NB4 (cell line): Measurements from ENCODE around the gene MPPE1.

Experiments
- MAX ChIP-seq: IDR thresholded peaks from 2 replicates; pipeline ENCODE4 v1.6.1; 2011; ENCODE audit warnings: low read depth, low read length
- POLR2A ChIP-seq: IDR thresholded peaks from 2 replicates; pipeline ENCODE4 v1.6.1; 2011; ENCODE audit warnings: mild to moderate bottlenecking; ENCODE audit not compliant: insufficient read length; ENCODE audit errors: extremely low read depth
- TF ChIP-seq, protein P1 (sequence below): IDR thresholded peaks from one replicate; pipeline ENCODE4 v1.5.1; 2012; ENCODE audit warnings: low read depth, low read length

GRCh38 chr18:11953113-11953512 lies 45.0 kb upstream of the MPPE1 start:
- TF ChIP-seq, protein P1, sequence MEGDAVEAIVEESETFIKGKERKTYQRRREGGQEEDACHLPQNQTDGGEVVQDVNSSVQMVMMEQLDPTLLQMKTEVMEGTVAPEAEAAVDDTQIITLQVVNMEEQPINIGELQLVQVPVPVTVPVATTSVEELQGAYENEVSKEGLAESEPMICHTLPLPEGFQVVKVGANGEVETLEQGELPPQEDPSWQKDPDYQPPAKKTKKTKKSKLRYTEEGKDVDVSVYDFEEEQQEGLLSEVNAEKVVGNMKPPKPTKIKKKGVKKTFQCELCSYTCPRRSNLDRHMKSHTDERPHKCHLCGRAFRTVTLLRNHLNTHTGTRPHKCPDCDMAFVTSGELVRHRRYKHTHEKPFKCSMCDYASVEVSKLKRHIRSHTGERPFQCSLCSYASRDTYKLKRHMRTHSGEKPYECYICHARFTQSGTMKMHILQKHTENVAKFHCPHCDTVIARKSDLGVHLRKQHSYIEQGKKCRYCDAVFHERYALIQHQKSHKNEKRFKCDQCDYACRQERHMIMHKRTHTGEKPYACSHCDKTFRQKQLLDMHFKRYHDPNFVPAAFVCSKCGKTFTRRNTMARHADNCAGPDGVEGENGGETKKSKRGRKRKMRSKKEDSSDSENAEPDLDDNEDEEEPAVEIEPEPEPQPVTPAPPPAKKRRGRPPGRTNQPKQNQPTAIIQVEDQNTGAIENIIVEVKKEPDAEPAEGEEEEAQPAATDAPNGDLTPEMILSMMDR, result no peak
- TF ChIP-seq MAX (no peak), POLR2A (no peak)
